GM12873 (cell line): Measurements from ENCODE around the gene MYOM1.

Source experiments
- TF ChIP-seq, protein P1 (sequence below): IDR thresholded peaks from 2 replicates; pipeline ENCODE4 v1.5.1; 2012; ENCODE audit warnings: low read depth, mild to moderate bottlenecking, moderate library complexity, low read length, control low read depth; ENCODE audit not compliant: insufficient read depth; ENCODE audit errors: missing control alignments

MYOM1 gene

DNA sequence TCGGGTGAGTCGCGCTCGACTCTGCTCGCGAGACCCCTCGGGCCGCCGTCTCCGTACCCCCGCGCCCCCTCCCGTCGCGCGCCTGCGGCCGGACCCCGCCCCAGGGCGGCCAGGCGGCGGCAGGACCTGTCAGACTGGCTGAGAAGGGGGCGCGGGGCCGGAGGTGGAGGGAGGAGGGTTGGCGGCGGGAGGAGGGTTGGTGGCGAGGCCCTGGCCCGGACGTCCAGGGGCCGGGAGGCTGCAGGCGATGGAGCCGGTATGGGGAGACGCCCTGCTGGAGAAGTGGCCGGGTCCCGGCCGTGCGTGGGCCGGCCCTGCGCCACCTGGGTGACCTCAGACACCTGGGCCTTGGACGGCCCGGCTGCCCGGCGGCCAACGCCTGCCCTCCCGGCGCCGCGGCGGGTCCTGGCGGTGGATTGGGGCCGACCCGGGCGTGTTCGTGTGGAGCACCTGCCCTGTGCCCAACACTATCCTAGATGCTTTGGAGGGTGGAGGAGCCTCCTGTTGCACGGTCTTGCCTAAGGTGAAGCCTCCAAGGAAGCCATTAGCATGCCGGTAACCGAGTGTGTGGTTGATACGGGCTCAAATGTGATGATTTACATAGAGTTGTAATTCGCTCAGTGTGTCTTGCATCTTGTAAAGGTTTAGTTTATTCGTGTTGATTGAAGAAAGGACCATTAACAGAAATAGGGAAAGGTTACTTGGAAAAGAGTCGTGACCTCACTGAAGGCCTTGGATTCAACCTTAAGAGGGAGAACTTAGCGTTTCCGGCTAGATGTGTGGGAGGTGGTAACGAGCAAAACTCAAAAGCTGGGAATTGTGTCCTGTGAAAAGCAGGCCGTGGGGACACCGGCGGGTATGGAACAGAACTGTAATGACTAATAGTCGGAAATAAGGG is 42.7 kb upstream of the MYOM1 start:
- TF ChIP-seq, protein P1, sequence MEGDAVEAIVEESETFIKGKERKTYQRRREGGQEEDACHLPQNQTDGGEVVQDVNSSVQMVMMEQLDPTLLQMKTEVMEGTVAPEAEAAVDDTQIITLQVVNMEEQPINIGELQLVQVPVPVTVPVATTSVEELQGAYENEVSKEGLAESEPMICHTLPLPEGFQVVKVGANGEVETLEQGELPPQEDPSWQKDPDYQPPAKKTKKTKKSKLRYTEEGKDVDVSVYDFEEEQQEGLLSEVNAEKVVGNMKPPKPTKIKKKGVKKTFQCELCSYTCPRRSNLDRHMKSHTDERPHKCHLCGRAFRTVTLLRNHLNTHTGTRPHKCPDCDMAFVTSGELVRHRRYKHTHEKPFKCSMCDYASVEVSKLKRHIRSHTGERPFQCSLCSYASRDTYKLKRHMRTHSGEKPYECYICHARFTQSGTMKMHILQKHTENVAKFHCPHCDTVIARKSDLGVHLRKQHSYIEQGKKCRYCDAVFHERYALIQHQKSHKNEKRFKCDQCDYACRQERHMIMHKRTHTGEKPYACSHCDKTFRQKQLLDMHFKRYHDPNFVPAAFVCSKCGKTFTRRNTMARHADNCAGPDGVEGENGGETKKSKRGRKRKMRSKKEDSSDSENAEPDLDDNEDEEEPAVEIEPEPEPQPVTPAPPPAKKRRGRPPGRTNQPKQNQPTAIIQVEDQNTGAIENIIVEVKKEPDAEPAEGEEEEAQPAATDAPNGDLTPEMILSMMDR, result no peak

DNA sequence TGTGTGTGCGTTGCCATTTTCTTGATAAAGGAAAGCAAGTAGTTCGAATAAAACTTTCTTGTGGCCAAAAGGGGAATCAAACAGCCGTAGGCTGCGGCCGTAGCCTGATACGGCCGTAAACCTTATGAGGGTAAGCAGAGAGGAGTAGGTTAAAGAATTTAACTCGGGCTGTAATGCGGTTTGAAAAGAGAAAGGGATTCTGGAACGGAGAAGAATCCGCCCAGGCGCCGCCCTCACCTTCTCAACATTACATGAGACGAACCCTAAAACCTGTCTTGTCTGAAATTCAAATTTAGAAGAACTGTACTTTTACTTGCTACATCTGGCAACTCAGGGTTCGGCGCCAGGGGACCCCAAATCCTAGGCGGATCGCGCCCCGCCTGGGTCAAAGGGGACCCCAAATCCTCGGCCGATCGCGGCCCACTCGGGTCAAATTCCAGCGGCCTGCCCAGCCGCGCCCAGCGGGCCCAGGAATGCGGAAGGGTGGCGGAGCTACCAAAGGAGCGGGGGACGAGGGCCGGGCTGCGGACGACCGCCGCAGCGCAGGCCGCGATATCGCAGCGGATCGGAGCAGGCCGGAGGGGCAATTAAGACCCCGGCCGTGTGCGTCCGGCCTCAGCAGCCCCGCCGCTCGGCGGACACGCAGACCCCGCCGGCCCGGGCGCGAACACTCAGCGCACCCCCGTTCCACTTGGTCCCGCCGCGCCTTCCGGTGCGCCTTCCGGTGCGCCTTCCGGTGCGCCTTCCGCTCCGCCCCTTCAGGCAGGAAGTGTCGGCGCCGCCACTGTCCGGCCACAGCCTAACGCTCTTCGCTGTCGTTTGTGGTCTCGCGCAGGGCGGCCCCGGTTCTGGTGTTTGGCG is 41.8 kb upstream of the MYOM1 start, which contains the start of gene MYL12B:
Gene MYL12B (plus strand): TSS at position 761 of the 861 bp plus-strand sequence. CDS start 10,766 bp downstream, outside the sequence.
- TF ChIP-seq, protein P1, result no peak

DNA sequence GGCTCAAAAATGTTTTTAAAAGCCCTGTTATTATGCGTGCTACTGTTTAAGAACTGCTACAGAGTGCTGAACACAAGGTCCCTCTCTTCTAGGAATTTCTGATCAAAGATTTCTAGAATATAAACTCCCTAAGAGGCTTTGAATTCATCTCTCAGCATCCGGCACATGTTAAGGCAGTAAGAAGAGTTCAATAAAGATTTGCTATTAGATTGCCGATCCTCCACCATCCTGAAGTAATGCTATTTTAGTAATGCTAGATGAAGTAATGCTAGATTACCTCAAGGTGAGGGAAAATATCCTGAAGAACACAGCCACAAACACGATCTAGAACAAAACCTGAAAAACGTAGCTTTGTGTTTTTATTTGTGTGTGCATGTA is 41.2 kb upstream of the MYOM1 start:
- TF ChIP-seq, protein P1, result no peak

DNA sequence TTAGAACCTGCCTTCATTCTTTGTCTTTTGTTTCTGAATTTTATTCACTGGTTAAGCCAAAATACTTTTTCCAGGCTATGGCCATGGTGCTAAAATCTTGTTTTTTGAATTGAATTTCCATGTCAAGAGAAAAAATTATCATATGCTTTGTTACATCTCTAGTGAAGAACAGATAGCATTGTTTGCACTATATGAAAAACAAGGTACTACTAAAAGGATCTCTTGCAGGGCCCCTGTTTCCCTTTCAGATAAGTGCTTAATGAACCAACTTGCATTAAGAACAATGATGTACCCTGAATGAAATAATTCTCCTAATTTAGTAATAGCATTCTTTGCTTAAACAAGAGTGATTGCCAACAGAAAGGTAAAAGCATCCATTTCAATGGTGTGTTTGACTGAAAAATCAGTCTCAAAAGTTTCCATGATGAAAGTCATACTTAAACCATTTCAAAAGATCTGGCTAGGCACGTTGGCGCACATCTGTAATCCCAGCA is 37.9 kb upstream of the MYOM1 start:
- TF ChIP-seq, protein P1, result no peak

DNA sequence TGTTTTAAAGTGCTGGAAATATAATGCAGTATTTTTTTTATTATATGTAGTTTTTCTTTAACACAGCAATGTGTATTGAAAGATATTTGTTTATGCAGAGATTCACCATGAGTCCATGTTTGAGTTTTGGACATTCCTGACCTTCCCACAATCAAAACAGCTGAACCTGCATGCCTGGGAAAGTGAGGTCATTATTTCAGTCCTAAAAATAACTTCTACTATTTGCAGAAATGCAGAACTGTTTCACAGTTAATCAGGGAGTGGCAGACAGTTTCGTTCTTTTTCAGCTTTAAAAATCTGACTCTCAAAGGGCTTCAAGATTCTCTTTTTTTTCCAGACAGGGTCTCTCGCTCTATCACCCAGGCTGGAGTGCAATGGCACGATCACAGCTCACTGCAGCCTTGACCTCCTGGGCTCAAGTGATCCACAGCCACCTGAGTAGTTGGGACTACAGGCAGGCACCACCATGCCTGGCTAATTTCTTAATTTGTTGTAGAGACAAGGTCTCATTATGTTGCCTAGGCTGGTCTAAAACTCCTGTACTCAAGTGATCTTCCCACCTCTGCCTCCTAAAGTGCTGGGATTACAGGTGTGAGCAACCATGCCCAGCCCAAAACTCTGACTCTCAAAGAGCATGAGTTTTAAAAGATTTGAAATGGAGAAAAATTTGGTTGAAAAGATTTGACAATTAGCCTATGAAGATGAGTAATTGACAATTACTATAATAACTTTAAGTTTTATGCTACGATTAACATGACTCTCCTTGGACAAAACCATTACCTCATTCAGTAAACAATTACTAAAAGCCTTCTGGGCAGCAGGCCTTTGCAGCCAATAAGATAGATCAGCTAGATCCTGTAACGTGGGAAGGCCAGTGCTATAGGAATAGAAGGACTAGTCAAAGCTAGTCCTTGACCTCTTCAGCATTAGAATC is 37.2 kb upstream of the MYOM1 start:
- TF ChIP-seq, protein P1, result no peak

DNA sequence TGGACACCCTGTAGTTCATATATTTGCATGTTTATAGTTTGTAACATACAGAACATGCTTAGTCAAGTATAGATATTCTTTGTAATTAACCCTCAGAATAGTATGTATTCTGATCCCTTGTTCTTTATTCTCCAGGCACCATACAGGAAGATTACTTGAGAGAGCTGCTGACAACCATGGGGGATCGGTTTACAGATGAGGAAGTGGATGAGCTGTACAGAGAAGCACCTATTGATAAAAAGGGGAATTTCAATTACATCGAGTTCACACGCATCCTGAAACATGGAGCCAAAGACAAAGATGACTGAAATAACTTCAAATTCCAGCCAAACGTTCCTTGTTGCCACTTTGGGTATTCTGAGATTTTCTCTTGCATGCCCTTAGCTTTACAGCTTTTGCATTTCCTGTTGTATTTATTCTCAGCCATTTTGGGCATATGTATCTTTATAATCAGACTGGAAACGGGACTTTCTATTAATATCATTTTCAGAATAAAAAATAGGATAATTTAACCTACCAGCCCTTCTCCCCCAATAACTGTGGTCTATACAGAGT is 35.9 kb upstream of the MYOM1 start:
- TF ChIP-seq, protein P1, result no peak
